ENCODE results near the gene ZEB1.

DNA sequence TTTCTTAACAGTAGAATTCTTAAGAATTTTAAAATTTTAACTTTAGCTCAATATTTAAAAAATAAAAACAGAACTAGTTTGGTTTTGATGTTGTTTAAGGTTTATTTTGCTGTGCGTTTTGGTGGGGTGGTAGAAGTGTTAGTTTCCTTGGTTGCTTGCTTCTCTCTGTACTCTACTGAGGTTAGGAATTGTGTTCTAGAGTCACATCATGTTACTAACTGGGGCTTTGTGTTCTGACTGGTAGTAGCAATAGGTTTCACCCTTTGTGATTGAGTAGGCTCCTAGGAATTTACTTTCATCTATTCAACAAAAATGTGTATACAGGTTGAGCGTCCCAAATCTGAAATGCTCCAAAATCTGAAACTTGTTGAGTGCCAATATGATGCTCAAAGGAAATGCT lies 99.5 kb downstream of the ZEB1 start:
- TF ChIP-seq FOXP2 (optimal IDR thresholded peaks at IDR 0.05; ENCODE audit: control extremely low read depth, extremely low read length, insufficient read depth), result no peak
- TF ChIP-seq EZH2 (IDR thresholded peaks at IDR 0.05), result no peak
